H9 (cell line): ENCODE data around the gene ZNF674. TPM values are rescaled to one million over a fixed set of nuclear protein-coding genes. Genes with fewer than 3 reads are reported as not detected.

ENCODE experiments used
- DNase-seq: peaks from one replicate; pipeline ENCODE4 v3.0.0-alpha.2; 2017
- H2AFZ ChIP-seq: one replicate; pipeline ENCODE4 v1.6.1; 2013; ENCODE audit warnings: mild to moderate bottlenecking, low read length, control low read depth, moderate library complexity
- H2AK5ac ChIP-seq: 2 replicates; pipeline ENCODE4 v1.6.1; 2013; ENCODE audit warnings: low read length, control low read depth, mixed read lengths; ENCODE audit not compliant: insufficient read length
- H2BK120ac ChIP-seq: one replicate; pipeline ENCODE4 v1.6.1; 2013; ENCODE audit warnings: low read depth, mild to moderate bottlenecking, low read length, control low read depth, inconsistent platforms; ENCODE audit not compliant: poor library complexity, severe bottlenecking
- H2BK12ac ChIP-seq: 2 replicates; pipeline ENCODE4 v1.6.1; 2013; ENCODE audit warnings: low read length, control low read depth, mixed read lengths, low read depth; ENCODE audit not compliant: insufficient read length
- H2BK15ac ChIP-seq: 2 replicates; pipeline ENCODE4 v1.6.1; 2013; ENCODE audit warnings: low read depth, low read length, control low read depth
- H2BK20ac ChIP-seq: one replicate; pipeline ENCODE4 v1.6.1; 2013; ENCODE audit warnings: low read depth, mild to moderate bottlenecking, low read length, control low read depth, inconsistent platforms; ENCODE audit not compliant: poor library complexity, severe bottlenecking
- H2BK5ac ChIP-seq: 2 replicates; pipeline ENCODE4 v1.6.1; 2013; ENCODE audit warnings: low read length, control low read depth, mixed read lengths; ENCODE audit not compliant: insufficient read length
- H3K14ac ChIP-seq: 2 replicates; pipeline ENCODE4 v1.6.1; 2013; ENCODE audit warnings: low read length, control low read depth; ENCODE audit not compliant: insufficient read depth
- H3K18ac ChIP-seq: 2 replicates; pipeline ENCODE4 v1.6.1; 2013; ENCODE audit warnings: low read depth, mild to moderate bottlenecking, mixed read lengths, low read length, control low read depth; ENCODE audit not compliant: insufficient read length
- H3K23ac ChIP-seq: 2 replicates; pipeline ENCODE4 v1.6.1; 2013; ENCODE audit warnings: low read length, control low read depth, mixed read lengths, low read depth; ENCODE audit not compliant: insufficient read length
- H3K23me2 ChIP-seq: 2 replicates; pipeline ENCODE4 v1.6.1; 2013; ENCODE audit warnings: low read depth, mild to moderate bottlenecking, mixed read lengths, low read length, control low read depth; ENCODE audit not compliant: insufficient read length, poor library complexity, severe bottlenecking
- H3K27ac ChIP-seq: 2 replicates; pipeline ENCODE4 v1.5.1; 2013; ENCODE audit warnings: low read length, control low read depth, mixed read lengths, low read depth; ENCODE audit not compliant: insufficient read length
- H3K27me3 ChIP-seq: 2 replicates; pipeline ENCODE4 v1.6.1; 2013; ENCODE audit warnings: low read length, control low read depth, inconsistent platforms; ENCODE audit not compliant: insufficient read depth
- H3K4ac ChIP-seq: 2 replicates; pipeline ENCODE4 v1.6.1; 2013; ENCODE audit warnings: low read depth, mild to moderate bottlenecking, control low read depth, inconsistent platforms, low read length, moderate library complexity
- H3K4me1 ChIP-seq: 2 replicates; pipeline ENCODE4 v1.6.1; 2013; ENCODE audit warnings: low read length, control low read depth, inconsistent platforms; ENCODE audit not compliant: insufficient read depth
- H3K4me2 ChIP-seq: 2 replicates; pipeline ENCODE4 v1.6.1; 2013; ENCODE audit warnings: low read length, control low read depth, mixed read lengths; ENCODE audit not compliant: insufficient read length, insufficient read depth
- H3K56ac ChIP-seq: 2 replicates; pipeline ENCODE4 v1.6.1; 2013; ENCODE audit warnings: low read depth, mild to moderate bottlenecking, mixed read lengths, low read length, control low read depth; ENCODE audit not compliant: insufficient read length
- H3K79me1 ChIP-seq: 2 replicates; pipeline ENCODE4 v1.6.1; 2013; ENCODE audit warnings: low read depth, mild to moderate bottlenecking, moderate library complexity, low read length, control low read depth, inconsistent platforms; ENCODE audit not compliant: insufficient read depth, poor library complexity, severe bottlenecking
- H3K79me2 ChIP-seq: 2 replicates; pipeline ENCODE4 v1.6.1; 2013; ENCODE audit warnings: low read length, control low read depth, inconsistent platforms; ENCODE audit not compliant: insufficient read depth
- H3K9ac ChIP-seq: 2 replicates; pipeline ENCODE4 v1.6.1; 2013; ENCODE audit warnings: low read length, control low read depth, mixed read lengths; ENCODE audit not compliant: insufficient read length; ENCODE audit errors: extremely low read depth
- H3K9me3 ChIP-seq: one replicate; pipeline ENCODE4 v1.6.1; 2013; ENCODE audit warnings: low read depth, low read length, inconsistent platforms; ENCODE audit not compliant: control insufficient read depth
- H3T11ph ChIP-seq: one replicate; pipeline ENCODE4 v1.6.1; 2013; ENCODE audit warnings: mild to moderate bottlenecking, low read length, control low read depth, inconsistent platforms
- H4K20me1 ChIP-seq: one replicate; pipeline ENCODE4 v1.6.1; 2013; ENCODE audit not compliant: control insufficient read depth, insufficient read length, insufficient read depth
- H4K5ac ChIP-seq: 2 replicates; pipeline ENCODE4 v1.6.1; 2013; ENCODE audit warnings: low read depth, mild to moderate bottlenecking, mixed read lengths, low read length, control low read depth; ENCODE audit not compliant: insufficient read length
- H4K8ac ChIP-seq: replicated peaks from 2 replicates; pipeline ENCODE4 v1.6.1; 2013; ENCODE audit warnings: low read length, control low read depth, mixed read lengths, low read depth; ENCODE audit not compliant: insufficient read length
- H4K91ac ChIP-seq: 2 replicates; pipeline ENCODE4 v1.6.1; 2013; ENCODE audit warnings: low read depth, mild to moderate bottlenecking, moderate library complexity, mixed read lengths, low read length, control low read depth; ENCODE audit not compliant: insufficient read length
- H3K27ac Mint-ChIP-seq, 3 experiments: 2 replicates in 2 of 3; 3 replicates in 1 of 3; pipeline ENCODE4 v1.8.0; 2020 to 2021; ENCODE audit warnings: mixed read lengths in 3 of 3, mild to moderate bottlenecking in 1 of 3, moderate library complexity in 1 of 3
- H3K27me3 Mint-ChIP-seq: 2 replicates; pipeline ENCODE4 v1.8.0; 2021; ENCODE audit warnings: low read depth, mild to moderate bottlenecking, moderate library complexity, mixed read lengths
- H3K36me3 Mint-ChIP-seq, 3 experiments: 2 replicates in 2 of 3; 3 replicates in 1 of 3; pipeline ENCODE4 v1.8.0; 2020 to 2021; ENCODE audit warnings: low read depth in 3 of 3, mixed read lengths in 3 of 3; ENCODE audit not compliant: insufficient read depth in 1 of 3
- H3K4me1 Mint-ChIP-seq, 2 experiments: 2 replicates each; pipeline ENCODE4 v1.8.0; 2020; ENCODE audit warnings: mixed read lengths in 2 of 2
- H3K4me3 Mint-ChIP-seq, 2 experiments: 2 replicates in 1 of 2; 3 replicates in 1 of 2; pipeline ENCODE4 v1.8.0; 2020 to 2021; ENCODE audit warnings: mild to moderate bottlenecking in 2 of 2, mixed read lengths in 2 of 2, moderate library complexity in 1 of 2
- H3K9me3 Mint-ChIP-seq, 2 experiments: 2 replicates in 1 of 2; 3 replicates in 1 of 2; pipeline ENCODE4 v1.8.0; 2020; ENCODE audit warnings: mild to moderate bottlenecking in 2 of 2, mixed read lengths in 2 of 2, moderate library complexity in 1 of 2
- CTCF ChIP-seq: fragments of 200-600 bp; sonication (generic); conservative IDR thresholded peaks from 3 replicates; pipeline ENCODE4 v1.8.0; 2021; ENCODE audit warnings: antibody characterized with exemption, mild to moderate bottlenecking
- WGBS: extraction: QIAGEN DNeasy Blood & Tissue Kit; methylation state at CpG from one replicate; pipeline ENCODE4 v1.1.7; 2013; ENCODE audit warnings: missing lambda C conversion rate, low lambda C conversion rate, mixed read lengths; ENCODE audit not compliant: insufficient read length; ENCODE audit errors: extremely low coverage; 5-methylcytosine and 5-hydroxymethylcytosine counted together
- total RNA-seq: library from RNA; stranded (reverse); gene quantifications from 2 replicates; pipeline ENCODE4 v1.2.1, GENCODE V29; 2021

ZNF674 gene
- total RNA-seq, 1 experiment from 2014 or later: 10.1 TPM

- no peaks in the 10 kb centered on the region for H3K27me3 ChIP-seq
- H3K4me2 ChIP-seq: no peak overlapping the region
- no peak overlapping the region for H3K14ac ChIP-seq
- DNase-seq: no peak
- H2BK5ac ChIP-seq: no peak overlapping the region
- H3K9me3 ChIP-seq: peaks cover 38% of the 10 kb centered on the region
- no peak overlapping the region for H3K18ac ChIP-seq
- no peak overlapping the region for H2BK15ac ChIP-seq
- no peak for TF ChIP-seq CTCF
- H2AFZ ChIP-seq: no peak overlapping the region
- no peak overlapping the region for H3K56ac ChIP-seq
- H3K4me1 ChIP-seq: no peaks in the 10 kb centered on the region
- H2BK20ac ChIP-seq: no peak overlapping the region
- H4K5ac ChIP-seq: no peak overlapping the region
- H3T11ph ChIP-seq: no peak overlapping the region
- no peaks in the 10 kb centered on the region for H3K79me1 ChIP-seq
- no peak overlapping the region for H3K23ac ChIP-seq
- no peak overlapping the region for H3K4ac ChIP-seq
- no peak overlapping the region for H2AK5ac ChIP-seq
- peaks cover 62 to 66% of the 10 kb centered on the region in 2 experiments for H3K9me3 Mint-ChIP-seq
- no peaks in the 10 kb centered on the region for H4K20me1 ChIP-seq
- no peak overlapping the region for H2BK120ac ChIP-seq
- WGBS: no CpG with 5 or more reads among the region's 1 CpG
- no peaks in the 10 kb centered on the region for H3K79me2 ChIP-seq
- H3K4me1 Mint-ChIP-seq: no peaks in the 10 kb centered on the region
- no peak overlapping the region for H4K91ac ChIP-seq
- no peaks in the 10 kb centered on the region for H3K23me2 ChIP-seq
- no peak overlapping the region for H3K4me3 Mint-ChIP-seq
- H2BK12ac ChIP-seq: no peak overlapping the region
- H3K36me3 Mint-ChIP-seq: peaks cover 44 to 59% (median 48%) of the 10 kb centered on the region in 3 experiments
- no peak overlapping the region for H3K9ac ChIP-seq
- no peak overlapping the region for H4K8ac ChIP-seq
- H3K27ac ChIP-seq: no peak overlapping the region
- no peaks in the 10 kb centered on the region for H3K27me3 Mint-ChIP-seq
- H3K27ac Mint-ChIP-seq: no peak overlapping the region
These were observed 39.1 kb downstream of the ZNF674 start for GRCh38 chrX:46506076-46506475.
